Thoracic aorta (tissue), 2 donors: ENCODE data around the gene PHACTR1. TPM values are rescaled to one million over a fixed set of nuclear protein-coding genes. Genes with fewer than 3 reads are reported as not detected.

Experiments
- ATAC-seq: fragments of 150-250 bp; one replicate; pipeline ENCODE4 v1.8.0; 2017; ENCODE audit warnings: low read depth; ENCODE audit not compliant: insufficient number of reproducible peaks, low FRiP score
- DNase-seq: peaks from one replicate; pipeline ENCODE4 v3.0.0-alpha.2; 2020; ENCODE audit warnings: low spot score
- H3K27ac ChIP-seq, 2 donors: fragments of 200-600 bp; sonication (generic); 1 replicate in 1 of 2; 2 replicates in 1 of 2; pipeline ENCODE4 v1.5.1; 2016; ENCODE audit warnings: mild to moderate bottlenecking in 2 of 2, moderate library complexity in 2 of 2
- H3K27me3 ChIP-seq: fragments of 200-600 bp; sonication (generic); replicated peaks from 2 replicates; pipeline ENCODE4 v1.6.0; 2016; ENCODE audit warnings: mild to moderate bottlenecking; ENCODE audit not compliant: insufficient read depth
- H3K36me3 ChIP-seq: fragments of 200-600 bp; sonication (generic); one replicate; pipeline ENCODE4 v1.5.1; 2016
- H3K4me1 ChIP-seq, 2 donors: fragments of 200-600 bp; sonication (generic); 1 replicate in 1 of 2; 2 replicates in 1 of 2; pipeline versions ENCODE4 v1.5.1 to v1.6.0; 2016; ENCODE audit warnings: low read depth in 2 of 2, mild to moderate bottlenecking in 1 of 2; ENCODE audit not compliant: control insufficient read depth in 1 of 2
- H3K4me3 ChIP-seq: fragments of 200-600 bp; sonication (generic); 2 replicates; pipeline ENCODE4 v1.5.1; 2016; ENCODE audit warnings: mild to moderate bottlenecking
- H3K9me3 ChIP-seq: fragments of 200-600 bp; sonication (generic); 2 replicates; pipeline ENCODE4 v1.5.1; 2016
- CTCF ChIP-seq: fragments of 200-600 bp; sonication (generic); IDR thresholded peaks from one replicate; pipeline ENCODE4 v1.5.1; 2019; ENCODE audit warnings: antibody characterized with exemption
- total RNA-seq, 2 donors: library from RNA; depleted of rRNA; stranded (reverse); fragments of >200 nt; gene quantifications; one replicate each; pipeline versions ENCODE4 v1.1.0 to v1.2.3, GENCODE V29; 2016

Gene PHACTR1
- total RNA-seq, 2 donors from 2014 or later = 42.9 to 69.1 TPM

GRCh38 chr6:12891595-12891994 is 175.0 kb downstream of the PHACTR1 start:
- H3K27me3 ChIP-seq = no peaks in the 10 kb centered on the region
- H3K27ac ChIP-seq = no peak overlapping the region
- ATAC-seq = no peak

GRCh38 chr6:12892151-12892550 is 175.6 kb downstream of the PHACTR1 start:
- H3K27ac ChIP-seq = no peak overlapping the region
- peaks cover 0 to 5% of the 10 kb centered on the region in 2 donors for H3K4me1 ChIP-seq
- H3K36me3 ChIP-seq = no peaks in the 10 kb centered on the region
- DNase-seq = no peak
- no peak overlapping the region for H3K4me3 ChIP-seq
- no peaks in the 10 kb centered on the region for H3K27me3 ChIP-seq
- no peak for TF ChIP-seq CTCF
- H3K9me3 ChIP-seq = peaks cover 8% of the 10 kb centered on the region
- no peak for ATAC-seq

More at GRCh38 chr6:12891595-12891994, 175.0 kb downstream of the PHACTR1 start:
- no peaks in the 10 kb centered on the region for H3K36me3 ChIP-seq
- H3K4me1 ChIP-seq = peaks cover 0 to 5% of the 10 kb centered on the region in 2 donors
- peaks cover 8% of the 10 kb centered on the region for H3K9me3 ChIP-seq
- DNase-seq = no peak
- no peak for TF ChIP-seq CTCF
- no peak overlapping the region for H3K4me3 ChIP-seq

- H3K27me3 ChIP-seq = no peaks in the 10 kb centered on the region
- H3K36me3 ChIP-seq = no peaks in the 10 kb centered on the region
- H3K4me1 ChIP-seq = peaks cover 0 to 5% of the 10 kb centered on the region in 2 donors
- H3K4me3 ChIP-seq = no peak overlapping the region
- H3K27ac ChIP-seq = no peak overlapping the region
- ATAC-seq = no peak
- TF ChIP-seq CTCF = no peak
- no peak for DNase-seq
- H3K9me3 ChIP-seq = peaks cover 8% of the 10 kb centered on the region
Measured at GRCh38 chr6:12893036-12893435, 176.5 kb downstream of the PHACTR1 start.

- DNase-seq (no peak), ATAC-seq (no peak)
- Histone ChIP-seq H3K9me3 (peaks cover 8% of the 10 kb centered on the region), H3K4me1 (peaks cover 0 to 12% of the 10 kb centered on the region in 2 donors), H3K4me3 (no peak overlapping the region), H3K27ac (no peak overlapping the region), H3K27me3 (no peaks in the 10 kb centered on the region), H3K36me3 (no peaks in the 10 kb centered on the region)
- TF ChIP-seq CTCF = no peak
Measured at GRCh38 chr6:12895721-12896120, 179.2 kb downstream of the PHACTR1 start.

GRCh38 chr6:12896208-12896733 is 179.7 kb downstream of the PHACTR1 start:
- no peak overlapping the region for H3K4me3 ChIP-seq
- peaks cover 8% of the 10 kb centered on the region for H3K9me3 ChIP-seq
- no peak for TF ChIP-seq CTCF
- H3K36me3 ChIP-seq = no peaks in the 10 kb centered on the region
- ATAC-seq (no peak), DNase-seq (no peak)
- H3K27me3 ChIP-seq = no peaks in the 10 kb centered on the region
- no peak overlapping the region for H3K27ac ChIP-seq
- H3K4me1 ChIP-seq = peaks cover 0 to 17% of the 10 kb centered on the region in 2 donors
